GM10266 (cell line): ENCODE results near the gene TM4SF4.
"Not testable (repeated sequence)": the region's sequence is repeated elsewhere in the genome, so short reads cannot be mapped to it uniquely, and the experiment has no call there.

ENCODE experiments used
- DNase-seq: peaks from one replicate; pipeline ENCODE4 v3.0.0; 2012; ENCODE audit errors: extremely low spot score
- CTCF ChIP-seq: IDR thresholded peaks from 2 replicates; pipeline ENCODE4 v1.5.1; 2012; ENCODE audit warnings: mild to moderate bottlenecking, low read depth; ENCODE audit not compliant: control insufficient read depth, insufficient read depth; ENCODE audit errors: missing control alignments

Gene TM4SF4

DNA sequence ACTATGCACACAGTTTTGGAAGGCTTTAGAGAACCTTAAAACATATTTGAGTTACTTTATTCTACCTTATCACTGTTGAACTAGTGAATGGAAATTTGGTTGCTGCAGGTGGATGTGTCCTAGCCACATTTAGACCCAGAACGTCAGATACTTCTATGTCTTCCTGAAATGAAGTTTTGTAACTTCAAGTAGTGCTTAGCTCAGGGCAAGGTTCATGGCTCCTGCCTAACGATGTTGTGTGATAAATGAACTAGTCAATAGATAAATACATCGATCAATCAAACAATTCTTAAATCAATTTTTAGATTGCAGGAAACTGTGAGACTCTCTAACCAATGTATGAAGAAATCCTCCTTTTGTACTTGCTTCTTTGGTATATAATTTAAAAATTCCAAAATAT lies 37.2 kb upstream of the TM4SF4 start:
- DNase-seq: no peak
- no peak for TF ChIP-seq CTCF

DNA sequence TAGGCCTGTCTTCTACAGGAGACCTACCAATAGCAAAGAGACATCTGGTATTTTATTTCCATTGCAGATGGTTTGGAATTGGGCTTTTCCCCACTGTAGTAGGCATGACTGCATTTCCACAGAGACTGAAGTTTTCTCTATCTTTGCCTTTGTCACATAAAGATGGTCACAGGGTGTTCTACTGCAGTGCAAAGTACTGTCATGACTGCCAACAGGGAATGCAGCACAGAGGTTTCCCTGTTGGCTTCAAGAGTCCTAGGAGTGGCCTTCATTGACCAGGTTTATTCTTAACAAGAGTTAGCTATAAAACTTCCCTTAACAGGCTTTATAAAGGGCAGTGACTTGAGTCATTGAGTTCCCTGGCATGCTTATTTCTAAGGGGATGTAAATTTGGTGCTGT lies 36.8 kb upstream of the TM4SF4 start:
- DNase-seq: no peak
- TF ChIP-seq CTCF: no peak

DNA sequence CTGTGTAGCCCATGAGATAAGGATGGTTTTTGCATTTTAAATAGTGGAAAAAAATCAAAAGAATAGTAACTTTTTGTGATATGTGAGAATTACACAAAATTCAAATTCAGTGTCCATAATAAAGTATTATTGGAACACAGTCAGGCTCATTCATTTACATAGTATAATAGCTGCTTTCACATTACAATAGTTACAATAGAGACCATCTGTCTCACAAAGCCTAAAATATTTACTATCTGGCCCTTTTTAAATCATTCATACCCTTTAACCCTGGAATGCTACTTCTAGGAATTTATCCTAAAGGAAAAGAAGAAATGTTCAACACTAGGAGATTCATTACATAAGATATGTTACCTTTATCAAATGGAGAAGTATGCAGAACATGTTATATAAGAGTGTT lies 35.5 kb upstream of the TM4SF4 start:
- TF ChIP-seq CTCF: no peak
- DNase-seq: no peak

- no peak for DNase-seq
- TF ChIP-seq CTCF: no peak
Observed at GRCh38 chr3:149441642-149442041, 32.9 kb upstream of the TM4SF4 start.

DNA sequence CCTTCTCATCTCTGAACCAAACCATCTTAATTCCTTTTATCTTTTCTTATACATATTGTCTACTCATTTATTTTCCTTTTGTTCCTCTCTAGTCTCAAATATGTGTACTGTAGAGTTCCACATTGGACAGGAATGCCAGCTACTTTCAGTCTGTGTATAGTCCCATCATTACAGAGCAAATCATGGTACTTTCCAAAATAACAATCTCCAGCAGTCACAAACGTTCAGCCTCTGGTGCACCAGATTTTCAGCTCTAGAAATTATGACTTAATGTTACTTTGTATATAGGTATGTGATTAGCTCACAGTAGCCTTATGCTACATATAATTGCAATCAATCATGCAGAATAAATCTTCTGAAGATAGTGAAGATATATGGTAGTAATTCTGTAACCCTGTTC lies 32.5 kb upstream of the TM4SF4 start:
- TF ChIP-seq CTCF: no peak

GRCh38 chr3:149442851-149443544 lies 31.5 kb upstream of the TM4SF4 start:
- no peak for TF ChIP-seq CTCF
- no peak for DNase-seq

More for the DNA sequence above, 32.5 kb upstream of the TM4SF4 start:
- no peak for DNase-seq

DNA sequence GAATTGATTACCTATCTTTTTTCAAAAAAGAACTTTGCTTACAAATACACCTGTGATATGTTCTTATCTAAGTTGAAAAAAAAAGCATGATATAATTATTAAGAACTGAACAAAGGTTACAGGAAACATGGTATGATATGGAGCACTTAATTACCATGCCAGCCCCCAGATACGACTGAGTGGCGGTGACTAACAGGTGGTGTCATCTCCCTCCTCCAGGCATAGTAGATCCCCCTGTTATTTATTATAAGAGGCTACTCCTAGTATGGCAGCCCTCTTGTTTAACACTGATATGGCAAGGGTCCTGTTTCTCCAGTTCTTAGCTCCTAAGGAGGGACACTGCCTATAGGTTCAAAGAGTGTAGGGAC lies 31.0 kb upstream of the TM4SF4 start:
- no peak for TF ChIP-seq CTCF
- DNase-seq: no peak

DNA sequence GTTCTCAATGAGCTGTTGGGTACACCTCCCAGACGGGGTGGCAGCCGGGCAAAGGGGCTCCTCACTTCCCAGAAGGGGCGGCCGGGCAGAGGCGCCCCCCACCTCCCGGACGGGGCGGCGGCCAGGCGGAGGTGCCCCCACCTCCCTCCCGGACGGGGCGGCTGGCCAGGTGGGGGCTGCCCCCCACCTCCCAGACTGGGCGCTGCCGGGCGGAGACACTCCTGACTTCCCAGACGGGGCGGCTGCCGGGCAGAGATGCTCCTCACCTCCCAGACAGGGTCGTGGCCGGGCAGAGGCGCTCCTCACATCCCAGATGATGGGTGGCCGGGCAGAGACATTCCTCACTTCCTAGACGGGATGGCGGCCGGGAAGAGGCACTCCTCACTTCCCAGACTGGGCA lies 29.6 kb upstream of the TM4SF4 start:
- DNase-seq: not testable (repeated sequence)
